Stimulated activated CD4-positive, alpha-beta T cell treated with anti-CD3 and anti-CD28 coated beads, Interleukin-15, amount 100 ng/mL, for 1 hour (primary cell): ENCODE measurements around the gene ZBTB17.

ENCODE experiments used
- DNase-seq, 2 donors: peaks; one replicate each; pipeline ENCODE4 v3.0.0-alpha.2; 2020; ENCODE audit warnings: low read depth in 1 of 2, low spot score in 1 of 2

ZBTB17 gene

DNA sequence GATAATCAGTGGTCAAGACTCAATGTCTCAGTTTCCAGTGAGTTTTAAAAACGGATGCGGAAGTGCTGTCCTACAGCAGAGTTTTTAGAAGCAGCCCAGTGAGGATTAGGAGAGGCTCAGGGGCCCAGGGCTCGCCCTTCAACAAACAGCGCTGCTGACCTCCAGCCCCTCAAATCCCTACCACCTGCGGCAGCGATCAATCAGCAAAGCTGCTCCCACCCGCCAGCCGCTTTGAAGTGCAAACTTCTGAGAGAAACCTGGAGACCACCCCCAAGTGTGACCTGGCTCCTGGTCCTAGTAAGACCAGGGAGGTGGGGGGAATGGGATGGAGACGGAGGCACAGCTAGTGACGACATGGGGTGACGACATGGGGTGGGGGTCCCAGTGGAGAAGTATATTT, 14.4 kb downstream of the ZBTB17 start:
- no peak for DNase-seq

DNA sequence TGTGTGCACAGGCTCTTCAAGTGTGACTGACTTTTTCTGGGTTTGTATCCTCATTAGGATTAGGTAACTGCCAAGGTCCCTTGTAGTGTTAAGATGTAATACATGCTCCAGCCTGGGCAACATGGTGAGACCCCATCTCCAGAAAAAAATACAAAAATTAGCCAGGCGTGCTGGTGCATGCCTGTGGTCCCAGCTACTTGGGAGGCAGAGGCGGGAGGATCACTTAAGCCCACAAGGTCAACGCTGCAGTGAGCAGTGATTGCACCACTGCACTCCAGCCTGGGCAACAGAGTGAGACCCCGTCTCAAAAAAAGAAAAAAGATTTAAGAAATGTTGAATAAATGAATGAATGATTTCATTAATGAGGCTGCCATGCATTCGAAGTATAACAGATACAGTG, 15.1 kb downstream of the ZBTB17 start:
- DNase-seq = no peak

DNA sequence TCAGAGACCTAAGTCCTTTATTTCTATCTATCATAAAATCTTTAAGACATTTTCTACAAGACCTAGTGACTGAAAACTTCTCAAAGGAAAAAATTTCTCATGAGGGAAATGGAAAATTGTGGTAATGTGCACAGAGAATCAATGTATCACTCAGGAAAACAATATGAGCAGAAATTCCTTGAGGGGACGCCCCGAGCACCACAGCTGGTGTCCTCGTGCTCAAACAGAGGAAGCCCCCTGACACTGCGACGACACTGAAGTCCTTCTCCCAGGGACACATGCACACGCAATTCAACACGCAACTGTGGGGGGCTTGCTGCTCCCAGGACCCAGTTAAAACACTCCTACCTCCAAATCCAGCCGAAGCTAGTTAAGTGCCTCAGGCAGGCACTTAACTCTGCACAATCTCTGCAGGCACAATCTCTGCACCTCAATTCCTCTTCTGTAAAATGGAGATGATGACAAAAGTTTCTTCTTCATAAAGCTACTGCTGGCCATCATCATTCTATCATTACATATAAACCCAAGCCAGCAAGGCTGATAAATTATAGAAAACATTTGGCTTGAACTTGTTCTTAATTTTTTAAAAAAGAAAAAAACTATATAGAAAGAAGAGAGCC, 16.0 kb downstream of the ZBTB17 start:
- DNase-seq = no peak

DNA sequence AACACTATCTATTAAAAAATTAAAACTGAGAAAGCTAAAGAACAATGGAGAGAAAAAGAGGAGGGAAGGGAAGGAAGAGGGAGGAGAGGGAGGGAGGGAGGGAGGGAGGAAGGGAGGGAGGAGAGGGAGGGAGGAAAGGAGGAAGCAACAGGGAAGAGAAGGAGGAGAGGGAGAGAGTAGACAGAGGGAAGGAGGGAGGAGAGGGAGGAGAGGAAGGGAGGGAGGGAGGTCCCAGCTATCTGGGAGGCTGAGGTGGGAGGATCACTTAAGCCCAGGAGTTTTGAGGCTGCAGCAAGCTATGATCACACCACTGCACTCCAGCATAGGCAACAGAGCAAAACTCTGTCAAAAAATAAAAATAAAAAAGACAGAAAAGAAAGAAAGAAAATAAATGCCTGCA, 16.5 kb downstream of the ZBTB17 start:
- no peak for DNase-seq

DNA sequence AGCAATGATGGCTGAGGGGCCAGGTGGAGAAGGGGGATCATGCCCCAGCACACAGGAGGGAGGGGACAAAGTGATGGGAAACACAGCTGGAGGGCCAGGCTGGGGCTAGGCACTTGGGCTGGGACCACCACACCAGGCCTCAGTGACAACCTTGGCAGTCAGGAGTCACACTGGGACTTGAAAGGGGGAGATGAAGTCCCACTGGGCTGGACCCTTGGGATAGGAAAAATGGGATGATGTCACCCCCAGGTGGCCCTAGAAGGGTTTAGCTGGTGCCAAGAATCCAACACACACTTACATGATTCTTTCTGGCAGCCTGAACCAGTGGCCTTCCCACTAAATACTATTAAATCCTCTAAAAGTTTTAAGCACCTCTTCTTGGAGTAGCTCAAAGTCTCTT, 17.1 kb downstream of the ZBTB17 start:
- no peak for DNase-seq

DNA sequence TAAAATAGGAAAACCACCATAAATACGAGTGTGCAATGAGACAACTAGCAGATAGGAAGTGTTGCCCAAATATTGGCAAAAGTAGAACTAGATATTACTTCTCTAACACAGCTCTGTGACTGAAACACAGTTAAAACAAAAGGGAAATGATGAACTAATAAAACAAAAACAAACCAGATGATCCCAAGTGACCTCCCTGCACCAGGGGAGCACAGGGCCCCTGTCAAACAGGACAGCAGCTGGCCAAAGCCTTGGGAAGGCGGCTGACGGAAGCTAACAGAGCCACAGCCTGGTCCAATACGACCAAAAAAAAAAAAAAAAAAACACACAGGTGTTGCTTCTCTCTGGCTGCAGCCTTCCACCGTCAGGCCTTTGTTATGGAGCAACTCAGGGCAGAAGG, 17.8 kb downstream of the ZBTB17 start:
- DNase-seq = no peak

DNA sequence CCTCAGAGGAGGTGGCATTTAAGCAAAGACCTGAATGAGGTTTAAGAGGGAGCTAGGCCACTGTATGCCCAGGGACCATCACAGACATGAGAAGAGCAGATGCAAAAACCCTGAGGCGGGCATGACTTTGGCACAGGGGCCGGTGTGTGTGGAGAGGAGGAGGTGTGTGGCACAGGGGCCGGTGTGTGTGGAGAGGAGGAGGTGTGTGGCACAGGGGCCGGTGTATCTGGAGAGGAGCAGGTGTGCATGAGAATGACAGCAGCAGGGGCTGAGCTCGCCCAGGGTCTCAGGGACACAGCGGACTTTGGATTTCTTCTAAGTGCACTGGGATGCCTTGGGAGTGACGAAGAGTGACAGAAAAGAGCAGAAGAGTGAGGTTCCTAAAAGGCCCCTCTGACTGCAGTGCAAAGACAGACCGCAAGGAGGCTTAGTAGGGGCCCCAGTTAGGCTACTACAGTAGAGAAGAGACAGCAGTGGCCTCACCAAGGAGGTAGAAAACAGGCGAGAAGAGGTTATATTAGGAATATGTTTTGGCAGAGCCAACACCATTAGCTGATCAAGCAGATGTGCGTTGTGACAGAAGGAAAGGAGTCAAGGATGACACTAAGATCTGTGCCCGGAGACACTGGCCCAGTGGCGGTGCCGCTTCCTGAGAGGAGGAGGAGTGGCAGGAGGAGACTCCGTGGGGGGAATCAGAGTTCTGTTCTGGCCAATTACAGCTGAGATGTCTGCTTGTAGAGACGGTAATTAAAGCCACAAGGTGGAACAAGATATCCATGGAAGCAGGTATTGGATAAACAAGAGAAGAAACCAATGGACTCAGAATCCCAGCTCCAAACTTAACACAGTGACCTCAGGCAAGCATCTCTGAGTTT, 18.4 kb downstream of the ZBTB17 start:
- DNase-seq = no peak

DNA sequence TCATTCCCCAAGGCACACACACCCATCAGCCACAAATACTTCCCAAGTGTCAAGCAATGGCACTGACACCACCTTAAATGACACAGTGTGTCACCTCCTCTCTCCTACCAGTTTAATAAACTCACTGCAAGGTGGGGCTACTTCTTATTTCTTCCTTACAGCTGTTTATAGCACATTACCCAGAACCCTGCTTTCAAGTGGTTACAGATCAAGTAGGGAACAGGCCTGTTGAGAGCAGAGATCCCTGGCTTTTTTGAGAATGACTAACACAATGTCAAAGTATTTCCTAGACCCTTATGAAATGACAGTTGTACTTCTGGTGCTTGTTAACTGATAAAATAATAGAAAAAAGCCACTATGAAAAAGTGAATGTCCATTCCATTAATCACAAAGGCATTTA, 19.8 kb downstream of the ZBTB17 start:
- no peak for DNase-seq

DNA sequence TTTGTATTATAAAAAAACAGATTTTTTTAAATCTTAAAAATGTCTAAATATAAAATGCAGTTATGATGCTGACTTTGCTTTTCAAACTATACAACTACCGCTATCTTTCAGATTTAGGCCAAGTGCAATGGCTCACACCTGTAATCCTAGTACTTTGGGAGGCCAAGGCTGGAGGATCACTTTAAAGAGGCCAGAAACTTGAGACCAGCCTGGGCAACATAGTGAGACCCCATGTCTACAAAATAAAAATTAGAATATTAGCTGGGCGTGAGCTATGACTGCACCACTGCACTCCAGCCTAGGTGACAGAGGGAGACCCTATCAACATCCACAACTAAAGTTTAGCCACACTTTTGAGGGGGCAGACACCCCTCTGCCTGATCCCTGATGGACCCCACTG, 20.3 kb downstream of the ZBTB17 start:
- DNase-seq = no peak

DNA sequence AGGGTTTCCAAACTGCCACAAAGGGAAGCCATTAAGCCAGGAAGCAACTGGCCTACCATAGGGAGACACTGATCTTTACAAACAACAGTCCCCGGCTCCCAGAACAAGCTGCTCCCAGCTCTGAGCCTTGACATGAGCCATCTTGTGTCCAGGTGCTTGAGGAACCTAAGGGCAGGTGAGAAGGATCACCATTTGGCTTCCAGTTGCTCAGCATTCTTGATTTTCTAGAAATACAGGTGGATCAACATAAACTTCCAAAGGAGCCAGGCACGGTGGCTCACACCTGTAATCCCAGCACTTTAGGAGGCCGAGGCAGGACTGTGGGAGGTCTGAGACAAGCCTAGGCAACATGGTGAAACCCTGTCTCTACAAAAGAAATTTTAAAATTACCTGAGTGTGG, 21.6 kb downstream of the ZBTB17 start:
- DNase-seq = no peak

DNA sequence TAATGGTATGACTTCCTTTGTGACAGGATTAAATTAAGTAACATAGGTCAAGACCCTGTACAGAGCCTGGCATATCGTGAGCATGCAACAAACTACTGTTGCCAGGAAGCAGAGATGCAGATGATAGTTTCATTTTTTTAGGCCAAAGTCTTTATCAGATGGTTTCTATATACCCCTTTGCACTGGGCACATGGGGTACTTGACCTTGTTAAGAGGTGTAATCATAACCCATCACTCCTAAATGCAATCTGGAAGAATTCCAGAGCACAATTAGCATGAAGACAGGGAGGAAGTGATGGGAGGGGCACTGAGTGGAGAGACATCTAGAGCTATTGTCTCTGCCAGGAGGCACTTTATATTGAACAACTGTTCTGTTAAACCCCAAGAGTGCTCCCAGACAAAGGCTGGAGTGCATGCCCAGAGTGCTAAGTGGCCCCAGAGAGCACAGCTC, 22.1 kb downstream of the ZBTB17 start:
- no peak for DNase-seq

DNA sequence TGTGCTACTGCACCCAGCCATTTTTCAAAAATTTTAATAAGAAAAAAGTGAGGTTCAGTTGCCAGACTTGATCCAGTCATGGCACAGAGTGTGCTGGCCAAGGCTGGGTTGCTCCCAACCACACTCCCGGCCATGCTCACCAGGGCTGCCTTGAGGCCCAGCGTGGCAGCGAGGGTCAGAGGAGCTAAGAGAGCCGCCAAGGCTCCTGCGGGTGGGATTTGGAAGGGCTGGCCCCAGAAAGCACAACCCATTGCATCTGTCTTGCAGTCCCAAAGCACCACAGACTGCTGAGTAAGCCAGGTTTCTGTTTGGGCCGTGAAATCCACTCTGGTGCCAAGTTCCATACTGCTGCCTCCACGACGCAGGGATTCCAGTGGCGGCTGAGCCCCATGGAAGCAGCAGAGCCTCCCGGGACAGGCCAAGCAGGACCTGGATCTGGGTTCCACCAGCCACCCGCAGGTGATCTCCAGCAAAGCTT, 22.6 kb downstream of the ZBTB17 start:
- no peak for DNase-seq

DNA sequence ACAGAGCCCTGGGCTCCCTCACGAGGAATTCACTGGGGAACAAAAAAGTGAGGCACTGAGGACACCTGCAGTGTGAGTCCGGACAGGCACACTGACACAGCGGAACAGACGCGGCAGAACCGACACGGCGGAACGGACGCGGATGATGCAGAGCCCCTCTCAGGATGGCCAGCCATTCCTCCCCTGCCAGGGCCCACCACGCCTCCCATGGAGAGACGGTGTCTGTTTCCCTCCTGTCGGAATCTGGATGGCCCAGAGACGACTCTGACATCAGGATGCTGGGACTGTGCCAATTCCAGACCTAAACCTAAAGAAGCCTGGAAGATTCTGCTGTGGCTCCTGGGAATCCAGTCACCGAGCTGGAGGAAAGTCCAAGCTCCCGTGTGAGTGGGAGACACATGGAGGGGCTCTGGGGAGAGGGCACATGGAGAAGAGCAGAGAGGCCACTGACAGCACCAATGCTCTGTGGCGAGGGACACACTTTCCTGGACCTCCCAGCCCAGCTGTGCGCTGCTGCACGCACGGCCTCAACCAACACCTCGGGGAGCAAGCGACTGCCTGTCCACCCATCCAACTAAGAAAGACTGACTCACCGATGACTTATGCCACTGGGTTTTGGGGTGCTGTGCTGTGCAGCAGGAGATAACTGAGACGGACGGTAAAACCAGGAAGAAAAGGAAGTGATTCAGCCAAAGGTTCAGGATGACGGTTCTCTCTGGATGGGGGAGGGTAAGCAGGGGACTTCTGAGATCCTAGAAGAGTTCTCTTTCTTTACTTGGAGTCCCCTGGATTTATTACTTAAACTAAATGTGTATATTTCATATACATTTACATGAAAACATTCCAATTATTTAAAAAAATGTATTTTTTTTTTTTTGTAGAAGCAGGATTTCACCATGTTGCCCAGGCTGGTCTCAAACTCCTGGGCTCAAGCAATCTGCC, 23.3 kb downstream of the ZBTB17 start:
- no peak for DNase-seq

DNA sequence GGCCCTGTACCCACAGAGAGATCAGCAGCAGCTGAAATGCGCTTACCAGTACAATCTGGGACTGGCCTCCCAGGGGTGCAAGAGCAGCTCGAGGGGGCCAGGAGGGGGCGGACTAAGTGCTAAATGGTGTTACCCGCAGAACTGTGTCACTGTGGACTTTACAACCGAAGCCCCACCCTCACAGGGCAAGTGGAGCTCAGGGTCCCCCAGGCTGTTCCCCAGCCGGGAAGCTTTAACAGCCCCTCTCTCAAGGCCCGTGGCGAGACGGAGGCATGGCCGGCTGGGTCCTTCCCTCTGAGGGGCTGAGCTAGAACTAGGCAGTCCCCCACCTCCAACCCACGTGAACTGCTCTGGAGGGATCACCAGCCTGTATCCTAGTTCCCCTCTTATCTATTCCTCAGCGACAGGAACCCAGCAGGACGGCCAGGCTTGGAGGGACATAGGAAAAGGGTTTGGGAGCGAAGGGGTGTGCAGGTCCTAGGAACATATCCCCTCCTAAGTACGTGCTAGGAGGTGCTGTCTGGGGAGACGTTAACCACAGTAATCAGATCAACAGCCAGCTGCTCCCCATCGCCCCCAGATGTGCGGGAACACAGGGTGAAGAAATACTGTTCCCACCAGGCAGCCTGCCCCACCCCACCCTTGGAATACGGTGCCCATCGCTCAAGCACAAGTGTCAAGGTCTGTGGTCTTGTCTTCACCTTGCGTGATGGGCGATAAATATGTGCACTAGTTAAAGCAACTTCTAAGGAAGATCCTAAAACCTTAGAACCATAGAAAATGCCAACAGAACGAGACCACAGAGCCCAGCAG, 24.4 kb downstream of the ZBTB17 start:
- no peak for DNase-seq

DNA sequence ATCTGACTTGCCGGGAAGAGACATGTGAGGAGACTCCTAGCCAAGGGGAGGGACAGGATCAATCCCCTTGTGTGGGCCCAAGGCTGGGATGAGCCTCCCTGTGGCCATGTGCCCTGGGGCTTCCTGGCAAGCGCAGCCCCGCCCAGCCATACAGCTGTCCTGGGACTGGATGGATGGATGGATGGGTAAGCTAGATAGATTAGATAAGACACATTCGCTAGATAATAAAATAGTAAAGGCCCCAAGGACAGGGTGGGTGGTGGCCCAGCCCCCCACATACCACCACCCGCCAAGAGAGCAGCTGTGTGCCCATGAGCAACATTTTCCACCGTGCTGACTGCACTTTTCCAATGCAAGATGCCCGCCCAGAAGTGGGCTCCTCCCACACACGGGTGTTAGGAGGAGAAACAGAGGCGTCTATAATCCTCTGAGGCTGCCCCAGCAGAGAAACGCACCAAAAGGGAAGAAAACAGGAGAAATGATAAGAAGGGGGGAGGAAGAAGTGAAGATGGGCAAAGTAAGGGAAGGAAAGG, 25.1 kb downstream of the ZBTB17 start:
- peak; percentile 55 to 57 for DNase-seq

DNA sequence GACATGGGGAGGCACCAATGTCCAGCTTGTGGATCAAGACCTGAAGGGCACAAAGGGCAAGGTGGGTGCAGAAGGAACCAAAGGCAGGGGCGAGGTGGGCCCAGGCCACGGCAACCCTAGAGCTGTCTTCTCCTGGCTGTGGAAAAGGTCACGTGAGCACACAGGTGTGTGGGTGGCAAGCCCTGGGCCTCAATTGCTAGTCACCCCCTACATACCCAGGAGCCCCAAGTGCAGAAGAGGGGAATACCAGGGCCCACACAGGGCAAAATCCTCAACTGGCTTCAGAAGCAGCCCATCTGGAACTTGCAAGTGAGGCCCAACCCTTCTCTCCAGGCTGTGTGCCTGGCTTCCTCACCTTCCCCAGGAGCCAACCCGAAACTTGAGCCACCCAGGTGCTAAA, 25.6 kb downstream of the ZBTB17 start:
- peak in 1 of 2 donors; percentile 45 for DNase-seq

DNA sequence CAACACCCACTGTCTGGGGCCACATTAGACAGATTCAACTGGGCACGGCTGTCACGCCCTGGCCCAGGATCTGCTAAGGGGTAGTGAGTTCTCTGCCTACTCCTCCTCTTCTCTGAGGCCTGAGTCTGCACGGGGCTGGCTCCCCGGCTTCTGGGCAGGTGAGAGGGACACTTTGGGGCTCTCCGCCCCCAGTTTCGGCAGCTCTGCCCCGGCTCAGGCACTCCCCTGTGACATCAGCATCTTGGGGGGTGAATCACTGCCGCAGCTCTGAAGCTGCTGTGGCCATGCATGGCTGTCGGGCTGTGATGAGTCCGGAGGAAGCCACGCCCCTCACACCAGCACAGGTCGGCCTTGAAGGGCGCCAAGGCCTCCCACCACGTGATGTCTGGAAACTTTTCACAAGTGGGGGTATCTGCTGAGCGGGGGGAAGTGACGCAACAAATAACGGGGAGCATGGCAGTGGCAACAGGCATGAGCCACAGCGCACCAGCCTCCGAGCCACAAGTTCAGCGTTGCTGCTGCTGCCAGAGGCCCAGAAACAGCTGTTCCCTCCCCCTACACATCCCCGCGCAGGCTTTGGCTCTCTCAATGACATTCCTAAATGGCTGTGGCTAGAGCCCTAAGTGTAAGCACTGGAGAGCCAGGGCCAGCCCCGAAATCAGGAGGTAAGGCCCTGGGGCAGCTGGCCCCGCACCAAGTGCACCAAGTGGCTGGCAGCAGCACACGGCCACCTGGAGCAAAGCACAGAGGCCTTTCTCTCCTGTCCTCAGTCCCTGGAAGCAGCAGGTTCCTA, 26.3 kb downstream of the ZBTB17 start:
- DNase-seq = peak; percentile 72 to 77

DNA sequence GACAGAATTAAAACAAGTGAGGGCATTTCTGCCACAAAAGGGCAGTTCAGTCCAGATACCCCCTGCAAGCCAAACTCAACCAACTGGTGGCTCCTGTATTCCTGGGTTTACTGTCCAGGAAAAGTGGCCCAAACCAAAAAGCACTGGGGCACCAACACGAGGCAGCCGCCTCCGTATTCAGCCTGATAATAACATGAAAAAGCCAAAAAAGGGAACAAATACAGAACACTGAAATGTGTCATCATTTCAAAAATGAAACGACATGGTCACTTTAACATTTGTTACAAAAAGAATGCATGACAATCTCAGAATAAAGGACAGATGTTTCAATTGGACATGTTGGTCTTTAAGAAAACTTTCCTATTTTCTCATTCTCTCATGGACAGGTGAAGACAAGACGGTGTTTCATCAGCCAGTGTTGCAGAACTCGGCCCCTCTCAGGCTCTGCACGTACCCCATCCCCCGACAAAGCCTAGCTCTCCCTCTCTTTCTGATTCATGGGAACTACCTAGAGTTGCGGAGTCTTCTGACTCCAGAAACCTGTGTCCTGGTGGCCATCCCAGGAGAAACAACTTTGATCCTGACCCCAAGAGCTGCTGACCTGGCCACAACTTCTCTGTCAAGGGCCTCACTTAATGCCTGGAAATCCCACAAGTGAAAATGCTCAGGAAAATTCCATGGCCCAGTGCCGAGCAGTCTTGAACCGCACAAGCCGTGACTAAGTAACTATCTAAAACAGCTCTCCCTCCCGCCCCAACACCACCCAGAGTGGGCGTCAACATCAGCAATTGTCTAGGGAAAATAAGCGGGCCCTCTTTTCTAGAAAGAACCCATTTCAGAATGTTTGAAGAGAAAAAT, 27.1 kb downstream of the ZBTB17 start:
- no peak for DNase-seq
